Skeletal muscle tissue (tissue), 4 donors: ENCODE results near the gene GRIN3B. TPM values are rescaled to one million over a fixed set of nuclear protein-coding genes. Genes with fewer than 3 reads are reported as not detected.

ENCODE experiments used
- H3K27ac ChIP-seq: one replicate; pipeline ENCODE4 v1.7.0; 2013; ENCODE audit warnings: mild to moderate bottlenecking, low read depth, low read length, inconsistent platforms
- H3K27me3 ChIP-seq, 3 donors: one replicate each; pipeline ENCODE4 v1.7.0; 2013; ENCODE audit warnings: low read length in 3 of 3; ENCODE audit not compliant: control insufficient read depth in 3 of 3, insufficient read depth in 3 of 3
- H3K36me3 ChIP-seq, 3 donors: one replicate each; pipeline ENCODE4 v1.7.0; 2013; ENCODE audit warnings: low read length in 3 of 3; ENCODE audit not compliant: control insufficient read depth in 3 of 3, insufficient read depth in 3 of 3
- H3K4me1 ChIP-seq, 3 donors: one replicate each; pipeline ENCODE4 v1.7.0; 2013; ENCODE audit warnings: low read length in 3 of 3, mild to moderate bottlenecking in 3 of 3; ENCODE audit not compliant: control insufficient read depth in 3 of 3, insufficient read depth in 3 of 3
- H3K4me3 ChIP-seq, 3 donors: one replicate each; pipeline ENCODE4 v1.7.0; 2013; ENCODE audit warnings: low read length in 3 of 3
- H3K9ac ChIP-seq, 3 donors: one replicate each; pipeline ENCODE4 v1.7.0; 2013; ENCODE audit warnings: low read length in 3 of 3, mild to moderate bottlenecking in 3 of 3, moderate library complexity in 2 of 3, low read depth in 1 of 3
- H3K9me3 ChIP-seq, 3 donors: one replicate each; pipeline ENCODE4 v1.7.0; 2013; ENCODE audit warnings: low read length in 3 of 3; ENCODE audit not compliant: control insufficient read depth in 3 of 3
- total RNA-seq: library from RNA; depleted of rRNA; stranded (reverse); fragments of >200 nt; gene quantifications from one replicate; pipeline ENCODE4 v1.2.3, GENCODE V29; 2014
- donor health status: Osteomylitis.

GRIN3B gene
- total RNA-seq, 1 donor from 2014 or later: not detected

GRCh38 chr19:1007399-1008251 lies 7.4 kb downstream of the GRIN3B start:
- H3K27ac ChIP-seq: no peak overlapping the region
- no peak overlapping the region for H3K4me3 ChIP-seq
- no peaks in the 10 kb centered on the region for H3K9me3 ChIP-seq
- H3K9ac ChIP-seq: no peak overlapping the region
- H3K36me3 ChIP-seq: peaks cover 3 to 22% (median 9%) of the 10 kb centered on the region in 3 donors
- no peaks in the 10 kb centered on the region for H3K4me1 ChIP-seq
- peaks cover 10 to 19% (median 14%) of the 10 kb centered on the region in 3 donors for H3K27me3 ChIP-seq

- Histone ChIP-seq H3K36me3 (peaks cover 10 to 28% (median 15%) of the 10 kb centered on the region in 3 donors), H3K27ac (no peak overlapping the region), H3K4me3 (no peak overlapping the region), H3K9ac (no peak overlapping the region), H3K9me3 (no peaks in the 10 kb centered on the region), H3K4me1 (no peaks in the 10 kb centered on the region), H3K27me3 (peaks cover 6 to 11% (median 8%) of the 10 kb centered on the region in 3 donors)
Measured at GRCh38 chr19:1008268-1009040, 8.2 kb downstream of the GRIN3B start.

GRCh38 chr19:1009041-1009980 lies 9.1 kb downstream of the GRIN3B start:
- no peaks in the 10 kb centered on the region for H3K4me1 ChIP-seq
- peaks cover 0 to 3% (median 0%) of the 10 kb centered on the region in 3 donors for H3K27me3 ChIP-seq
- H3K9ac ChIP-seq: no peak overlapping the region
- H3K9me3 ChIP-seq: no peaks in the 10 kb centered on the region
- peaks cover 15 to 36% (median 15%) of the 10 kb centered on the region in 3 donors for H3K36me3 ChIP-seq
- no peak overlapping the region for H3K4me3 ChIP-seq
- H3K27ac ChIP-seq: no peak overlapping the region

- no peaks in the 10 kb centered on the region for H3K9me3 ChIP-seq
- peaks cover 15 to 36% (median 15%) of the 10 kb centered on the region in 3 donors for H3K36me3 ChIP-seq
- H3K27me3 ChIP-seq: no peaks in the 10 kb centered on the region
- H3K27ac ChIP-seq: no peak overlapping the region
- H3K9ac ChIP-seq: no peak overlapping the region
- no peak overlapping the region for H3K4me3 ChIP-seq
- peaks cover 2 to 7% (median 5%) of the 10 kb centered on the region in 3 donors for H3K4me1 ChIP-seq
Measured at GRCh38 chr19:1009981-1010538, 9.8 kb downstream of the GRIN3B start.

GRCh38 chr19:1010586-1011510 lies 10.6 kb downstream of the GRIN3B start:
- no peaks in the 10 kb centered on the region for H3K9me3 ChIP-seq
- H3K4me1 ChIP-seq: peaks cover 10 to 15% (median 13%) of the 10 kb centered on the region in 3 donors
- H3K27me3 ChIP-seq: no peaks in the 10 kb centered on the region
- no peak overlapping the region for H3K27ac ChIP-seq
- no peak overlapping the region for H3K9ac ChIP-seq
- H3K36me3 ChIP-seq: peaks cover 15 to 36% (median 15%) of the 10 kb centered on the region in 3 donors
- no peak overlapping the region for H3K4me3 ChIP-seq

- Histone ChIP-seq H3K4me1 (peaks cover 18 to 25% (median 23%) of the 10 kb centered on the region in 3 donors), H3K9me3 (no peaks in the 10 kb centered on the region), H3K9ac (no peak overlapping the region), H3K27ac (no peak overlapping the region), H3K36me3 (peaks cover 15 to 36% (median 15%) of the 10 kb centered on the region in 3 donors), H3K4me3 (no peak overlapping the region), H3K27me3 (no peaks in the 10 kb centered on the region)
Measured at GRCh38 chr19:1011831-1012333, 11.7 kb downstream of the GRIN3B start.

GRCh38 chr19:1012334-1012733 lies 12.1 kb downstream of the GRIN3B start:
- peaks cover 23 to 29% (median 27%) of the 10 kb centered on the region in 3 donors for H3K4me1 ChIP-seq
- peaks cover 15 to 36% (median 15%) of the 10 kb centered on the region in 3 donors for H3K36me3 ChIP-seq
- H3K27me3 ChIP-seq: no peaks in the 10 kb centered on the region
- no peak overlapping the region for H3K9ac ChIP-seq
- H3K27ac ChIP-seq: no peak overlapping the region
- H3K9me3 ChIP-seq: no peaks in the 10 kb centered on the region
- no peak overlapping the region for H3K4me3 ChIP-seq

GRCh38 chr19:1013218-1013617 lies 13.0 kb downstream of the GRIN3B start:
- H3K4me1 ChIP-seq: peaks cover 32 to 38% (median 36%) of the 10 kb centered on the region in 3 donors
- no peak overlapping the region for H3K9ac ChIP-seq
- H3K27ac ChIP-seq: no peak overlapping the region
- no peak overlapping the region for H3K4me3 ChIP-seq
- peaks cover 15 to 36% (median 15%) of the 10 kb centered on the region in 3 donors for H3K36me3 ChIP-seq
- no peaks in the 10 kb centered on the region for H3K27me3 ChIP-seq
- no peaks in the 10 kb centered on the region for H3K9me3 ChIP-seq
